ENCODE results near the gene SLC1A3. TPM values are rescaled to one million over a fixed set of nuclear protein-coding genes. Genes with fewer than 3 reads are reported as not detected.
"Not testable (repeated sequence)": the region's sequence is repeated elsewhere in the genome, so short reads cannot be mapped to it uniquely, and the experiment has no call there.

Gene SLC1A3
- 0.03 and 0.37 TPM in 2 replicates for total RNA-seq (2014; rRNA removed; shearing (Covaris generic); ENCODE audit: low replicate concordance)

DNA sequence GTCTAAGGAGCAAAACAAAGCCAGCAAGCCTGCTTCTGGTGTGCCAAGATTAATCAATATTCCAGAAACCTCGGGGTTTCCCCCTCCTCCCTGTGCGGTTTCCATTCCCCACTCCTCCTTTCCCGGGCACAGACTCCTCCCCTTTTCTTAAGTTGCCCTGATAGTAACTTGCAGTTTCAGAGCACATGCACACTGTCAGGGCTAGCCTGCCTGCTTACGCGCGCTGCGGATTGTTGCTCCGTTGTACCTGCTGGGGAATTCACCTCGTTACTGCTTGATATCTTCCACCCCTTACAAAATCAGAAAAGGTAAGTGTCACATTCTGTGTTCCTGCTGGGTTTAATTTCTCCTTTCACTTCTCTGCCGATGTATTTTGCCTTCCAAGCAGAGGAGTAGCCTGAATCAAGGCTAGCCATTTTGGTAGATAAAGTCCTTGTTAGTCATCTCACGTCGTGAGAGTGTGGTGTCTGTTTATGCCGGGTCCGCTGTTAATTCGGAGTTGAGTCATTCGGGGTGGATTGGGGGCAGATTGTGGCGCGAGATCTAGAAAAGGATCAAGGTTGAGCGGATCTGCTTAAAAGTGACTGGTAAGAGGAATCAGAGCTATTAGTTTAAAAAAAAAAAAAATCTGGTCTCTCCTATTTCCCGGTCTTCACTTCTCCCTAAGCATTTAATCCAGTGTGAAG lies at the start of gene SLC1A3:
TSS of gene SLC1A3 (plus strand) at position 179 of the 686 bp plus-strand sequence. CDS start 1,818 bp downstream, outside the sequence.
- peak within 1 kb of the TSS; percentile 59 for H3K4me3 ChIP-seq
- peak; percentile 62 for DNase-seq

GRCh38 chr5:36558641-36559040 lies 47.8 kb upstream of the SLC1A3 start:
- Histone ChIP-seq H3K36me3 (no peaks in the 10 kb centered on the region), H3K4me3 (no peak overlapping the region), H3K27me3 (no peaks in the 10 kb centered on the region), H3K9me3 (no peaks in the 10 kb centered on the region; the same call in none of the 2 replicates)
- DNase-seq: no peak

More for the DNA sequence above, at the start of gene SLC1A3:
- Histone ChIP-seq H3K36me3 (no peaks in the 10 kb centered on the region), H3K27me3 (peaks cover 4% of the 10 kb centered on the region; the same call in 1 of the 2 replicates), H3K9me3 (no peaks in the 10 kb centered on the region)

DNA sequence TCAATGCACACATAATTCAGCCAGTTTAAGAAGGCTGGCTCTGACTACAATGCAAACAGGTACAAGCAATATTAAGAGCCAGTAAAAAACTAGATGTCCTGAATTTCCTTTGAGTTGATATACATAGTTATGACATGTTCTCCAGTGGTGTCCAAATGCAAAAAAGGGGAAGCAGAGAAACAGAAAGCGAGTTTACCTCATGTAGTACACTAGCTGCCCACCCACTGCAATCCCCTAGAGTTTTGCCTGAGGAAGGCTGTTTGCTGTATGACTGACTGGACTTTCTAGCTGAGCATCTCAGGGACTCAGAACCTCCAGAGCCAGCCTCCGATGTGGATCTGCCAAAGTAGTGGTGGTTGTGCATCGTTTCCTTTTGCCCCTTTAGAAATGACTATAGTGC lies 44.8 kb upstream of the SLC1A3 start:
- Histone ChIP-seq H3K27me3 (no peaks in the 10 kb centered on the region), H3K36me3 (no peaks in the 10 kb centered on the region), H3K4me3 (no peak overlapping the region), H3K9me3 (no peaks in the 10 kb centered on the region; the same call in none of the 2 replicates)
- no peak for DNase-seq

DNA sequence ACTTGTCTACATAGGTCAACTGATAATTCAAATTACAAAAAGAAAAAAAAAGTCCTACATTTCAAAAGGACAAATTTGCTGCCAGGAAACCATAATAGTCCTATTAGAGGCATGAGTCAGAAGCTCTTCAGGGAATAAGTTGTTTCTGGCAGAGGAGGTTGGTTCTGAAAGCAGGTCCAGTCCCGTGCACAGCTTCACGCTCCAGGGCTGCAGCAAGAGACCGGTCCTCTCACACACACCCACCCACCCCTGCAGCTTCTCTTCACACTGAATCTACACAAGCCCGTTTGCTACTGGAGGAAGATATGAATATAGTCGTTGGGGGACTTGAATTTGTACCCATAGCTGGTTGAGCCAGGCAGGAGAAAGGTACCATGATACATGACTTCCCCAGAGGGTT lies 36.9 kb upstream of the SLC1A3 start:
- no peaks in the 10 kb centered on the region for H3K27me3 ChIP-seq
- DNase-seq: peak; percentile 8
- no peak overlapping the region for H3K4me3 ChIP-seq
- no peaks in the 10 kb centered on the region for H3K9me3 ChIP-seq
- no peaks in the 10 kb centered on the region for H3K36me3 ChIP-seq

DNA sequence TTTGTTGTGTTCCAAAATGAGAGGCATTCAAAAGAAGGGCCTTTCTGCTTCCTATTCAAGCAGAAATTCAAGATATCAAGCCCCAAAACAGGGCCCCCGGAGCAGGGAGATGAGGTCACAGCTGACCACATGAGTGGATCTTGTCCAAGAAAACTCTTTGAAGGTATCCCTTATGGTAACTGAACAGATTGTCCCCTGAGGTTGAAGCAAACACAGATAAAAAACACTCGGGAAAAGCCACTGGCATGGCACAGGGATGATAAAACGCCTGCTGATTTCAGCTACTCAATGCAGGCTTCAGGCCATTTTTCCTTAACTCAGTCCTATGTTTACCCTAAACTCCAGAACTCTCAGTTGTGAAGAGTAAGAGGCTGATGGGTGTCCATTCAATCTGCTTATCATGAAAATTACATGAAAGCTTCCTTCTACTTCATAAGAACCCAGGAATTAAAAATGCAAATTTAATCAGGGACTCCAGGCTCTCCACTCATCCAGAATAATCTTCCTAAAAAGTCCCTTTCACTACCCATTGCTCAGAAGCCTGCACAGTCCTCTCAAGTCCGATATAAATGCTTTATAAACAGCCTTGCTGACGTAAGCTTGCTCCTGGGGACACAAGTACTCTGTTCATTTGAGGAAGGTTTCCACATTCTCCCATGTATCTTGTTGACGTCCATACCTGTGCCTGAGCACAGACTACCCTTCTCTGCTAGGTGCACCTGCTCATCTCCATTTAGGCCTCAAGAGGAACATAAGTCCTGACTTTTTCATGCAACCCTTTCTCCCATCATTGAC lies 35.9 kb upstream of the SLC1A3 start:
- Histone ChIP-seq H3K9me3 (no peaks in the 10 kb centered on the region), H3K36me3 (no peaks in the 10 kb centered on the region), H3K4me3 (no peak overlapping the region), H3K27me3 (no peaks in the 10 kb centered on the region)
- no peak for DNase-seq

- no peak for DNase-seq
- Histone ChIP-seq H3K9me3 (no peaks in the 10 kb centered on the region), H3K36me3 (no peaks in the 10 kb centered on the region), H3K4me3 (no peak overlapping the region), H3K27me3 (no peaks in the 10 kb centered on the region)
Measured at GRCh38 chr5:36571401-36572042, 34.9 kb upstream of the SLC1A3 start.

- Histone ChIP-seq H3K9me3 (no peaks in the 10 kb centered on the region), H3K36me3 (no peaks in the 10 kb centered on the region), H3K4me3 (no peak overlapping the region), H3K27me3 (no peaks in the 10 kb centered on the region)
- peak; percentile 50 for DNase-seq
Measured at GRCh38 chr5:36573438-36573837, 33.0 kb upstream of the SLC1A3 start.

DNA sequence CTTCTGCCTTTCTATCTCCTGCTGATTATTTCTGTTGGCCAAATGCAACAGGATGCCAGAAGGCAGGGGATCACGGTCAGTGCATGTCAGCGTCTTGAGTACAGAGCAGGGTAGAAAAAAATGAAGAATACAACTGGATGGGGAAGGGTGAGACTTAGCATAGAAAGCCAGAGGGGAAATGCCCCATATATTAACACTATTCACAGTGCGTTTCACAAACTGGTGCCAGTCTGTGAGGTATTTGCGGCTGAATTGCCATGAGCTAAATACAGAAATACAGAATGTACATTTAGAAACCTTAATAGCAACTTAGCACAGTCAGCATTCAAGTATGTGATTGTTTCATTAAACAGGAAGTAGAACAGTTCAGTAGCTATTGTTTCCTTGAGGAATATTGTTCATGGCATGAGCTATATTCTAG lies 31.0 kb upstream of the SLC1A3 start:
- DNase-seq: peak; percentile 63
- H3K27me3 ChIP-seq: no peaks in the 10 kb centered on the region
- no peak overlapping the region for H3K4me3 ChIP-seq
- H3K9me3 ChIP-seq: no peaks in the 10 kb centered on the region
- no peaks in the 10 kb centered on the region for H3K36me3 ChIP-seq

GRCh38 chr5:36576721-36577120 lies 29.7 kb upstream of the SLC1A3 start:
- no peak for DNase-seq
- H3K36me3 ChIP-seq: no peaks in the 10 kb centered on the region
- H3K9me3 ChIP-seq: no peaks in the 10 kb centered on the region
- no peaks in the 10 kb centered on the region for H3K27me3 ChIP-seq
- no peak overlapping the region for H3K4me3 ChIP-seq

DNA sequence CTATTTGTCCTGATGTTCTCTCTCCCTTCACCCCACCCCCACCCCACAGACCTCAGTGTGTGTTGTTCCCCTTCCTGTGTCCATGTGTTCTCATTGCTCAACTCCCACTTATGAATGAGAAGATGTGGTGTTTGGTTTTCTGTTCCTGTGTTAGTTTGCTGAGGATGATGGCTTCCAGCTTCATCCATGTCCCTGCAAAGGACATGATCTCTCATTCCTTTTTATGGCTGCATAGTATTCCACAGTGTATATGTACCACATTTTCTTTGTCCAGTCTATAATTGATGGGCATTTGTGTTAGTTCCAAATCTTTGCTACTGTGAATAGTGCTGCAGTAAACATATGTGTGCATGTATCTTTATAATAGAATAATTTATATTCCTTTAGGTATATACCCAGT lies 26.5 kb upstream of the SLC1A3 start:
- H3K36me3 ChIP-seq, H3K9me3 ChIP-seq, H3K4me3 ChIP-seq, H3K27me3 ChIP-seq, DNase-seq: not testable (repeated sequence)

- Histone ChIP-seq H3K36me3 (no peaks in the 10 kb centered on the region), H3K27me3 (peaks cover 2% of the 10 kb centered on the region; the same call in 1 of the 2 replicates), H3K4me3 (no peak overlapping the region), H3K9me3 (no peaks in the 10 kb centered on the region)
- DNase-seq: no peak
Measured at GRCh38 chr5:36581070-36581469, 25.3 kb upstream of the SLC1A3 start.

GRCh38 chr5:36584009-36584875 lies 22.2 kb upstream of the SLC1A3 start:
- Histone ChIP-seq H3K27me3 (peaks cover 2% of the 10 kb centered on the region; the same call in 1 of the 2 replicates), H3K36me3 (no peaks in the 10 kb centered on the region), H3K4me3 (no peak overlapping the region), H3K9me3 (no peaks in the 10 kb centered on the region)
- no peak for DNase-seq

DNA sequence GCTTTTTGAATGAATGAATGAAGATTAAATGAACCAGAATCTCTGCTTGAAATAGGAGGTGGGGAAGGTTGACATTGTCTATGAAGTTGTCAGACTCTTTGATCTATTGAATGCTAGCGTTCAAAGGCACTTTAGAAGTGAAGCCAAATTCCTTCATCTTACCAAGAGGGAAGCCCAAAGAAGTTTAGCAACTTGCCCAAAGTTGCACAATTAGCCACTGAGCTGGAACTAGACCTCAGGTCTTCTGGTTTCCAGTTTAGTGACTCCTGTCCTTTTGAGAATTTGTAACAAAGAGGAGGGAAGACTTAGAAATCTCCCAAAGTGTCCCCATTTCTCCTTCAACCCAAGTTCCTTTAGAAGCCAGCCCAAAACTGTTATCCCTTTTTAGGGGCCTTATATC lies 20.7 kb upstream of the SLC1A3 start:
- no peaks in the 10 kb centered on the region for H3K9me3 ChIP-seq
- no peaks in the 10 kb centered on the region for H3K36me3 ChIP-seq
- no peak overlapping the region for H3K4me3 ChIP-seq
- H3K27me3 ChIP-seq: peaks cover 2% of the 10 kb centered on the region; the same call in 1 of the 2 replicates
- DNase-seq: no peak

GRCh38 chr5:36587354-36587753 lies 19.1 kb upstream of the SLC1A3 start:
- H3K36me3 ChIP-seq: no peaks in the 10 kb centered on the region
- no peak for DNase-seq
- H3K27me3 ChIP-seq: peaks cover 2% of the 10 kb centered on the region; the same call in 1 of the 2 replicates
- no peaks in the 10 kb centered on the region for H3K9me3 ChIP-seq
- no peak overlapping the region for H3K4me3 ChIP-seq

- not testable (repeated sequence) for H3K9me3 ChIP-seq, H3K4me3 ChIP-seq, H3K36me3 ChIP-seq, DNase-seq, H3K27me3 ChIP-seq
Measured at GRCh38 chr5:36589735-36590134, 16.7 kb upstream of the SLC1A3 start.

DNA sequence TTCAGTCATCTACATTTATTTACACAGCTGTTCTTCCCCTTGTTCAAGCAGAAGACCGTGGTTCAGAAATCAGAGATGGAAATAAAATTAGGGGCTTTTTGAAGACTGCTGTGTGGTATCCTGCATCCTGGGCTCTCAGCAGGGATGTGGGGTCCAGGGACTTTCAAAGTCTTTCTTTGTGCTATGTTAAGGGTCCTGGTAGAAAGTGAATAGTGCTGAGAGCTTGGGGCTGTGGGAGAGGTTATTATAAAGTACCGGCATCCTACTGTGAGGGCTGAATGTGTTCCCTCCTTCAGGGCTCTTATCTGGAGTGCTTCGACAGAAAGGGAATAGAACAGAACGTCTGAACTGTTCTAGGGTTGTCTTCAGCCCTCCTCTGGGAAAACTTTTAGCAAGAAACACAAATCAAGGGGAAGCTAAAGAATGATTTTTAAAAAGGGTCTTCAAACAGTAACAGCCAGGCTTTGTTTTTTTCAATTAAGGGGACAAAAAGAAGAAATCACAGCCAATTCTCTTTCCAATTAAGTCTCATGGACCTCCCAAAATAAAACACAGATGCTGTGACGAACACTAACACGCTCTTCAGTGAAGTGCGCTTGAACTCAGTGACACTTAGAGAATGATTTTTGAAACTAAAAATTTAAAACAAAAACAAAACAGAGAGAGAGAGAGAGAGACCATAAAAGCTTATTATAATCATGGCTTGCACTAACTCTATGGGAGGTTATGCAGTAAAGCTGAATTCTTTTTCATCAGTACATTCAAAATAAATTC lies 15.7 kb upstream of the SLC1A3 start:
- H3K36me3 ChIP-seq: no peaks in the 10 kb centered on the region
- peaks cover 2% of the 10 kb centered on the region; the same call in 1 of the 2 replicates for H3K27me3 ChIP-seq
- no peak for DNase-seq
- H3K4me3 ChIP-seq: no peak overlapping the region
- H3K9me3 ChIP-seq: no peaks in the 10 kb centered on the region
